ENCODE data around the gene LRFN2. TPM values are rescaled to one million over a fixed set of nuclear protein-coding genes. Genes with fewer than 3 reads are reported as not detected.

LRFN2 gene
- total and polyA plus RNA-seq, 2 donors (not counting 1 experiment from before 2014, with no cell fraction given), result not detected

GRCh38 chr6:40542175-40542764 is 44.9 kb downstream of the LRFN2 start:
- no peak overlapping the region for H3K4me3 Mint-ChIP-seq
- H3K9me3 Mint-ChIP-seq (ENCODE audit: insufficient read depth), result no peaks in the 10 kb centered on the region
- H3K27me3 Mint-ChIP-seq, result peaks cover under 1% of the 10 kb centered on the region
- DNase-seq (no peak), ATAC-seq (ENCODE audit: low read depth) (no peak)
- ChIA-PET CTCF (no interaction called here), POLR2A (no interaction called here)
- H4K20me1 ChIP-seq (ENCODE audit: control insufficient read depth, insufficient read depth, low read length, poor library complexity, severe bottlenecking), result no peaks in the 10 kb centered on the region
- no peak overlapping the region for H3K9ac ChIP-seq (ENCODE audit: low read length)
- no peaks in the 10 kb centered on the region for H3K27me3 ChIP-seq (replicated peaks in 1 of 4; ENCODE audit: control extremely low read depth in 1 of 4, control insufficient read depth in 3 of 4, insufficient read depth in 4 of 4, low read length in 3 of 4)
- H3K4me3 ChIP-seq (ENCODE audit: control extremely low read depth in 1 of 5, extremely low read depth in 1 of 5, insufficient read depth in 1 of 5, low read depth in 2 of 5, low read length in 4 of 5), result no peak overlapping the region
- H3K4me2 ChIP-seq (replicated peaks; ENCODE audit: low read depth, low read length, poor library complexity, severe bottlenecking), result no peak overlapping the region
- intact Hi-C loops (cut with micrococcal nuclease), result no loop called here
- no peak overlapping the region for H3K27ac ChIP-seq (ENCODE audit: low read length in 2 of 2)
- H3K27ac Mint-ChIP-seq, result no peak overlapping the region
- 96% methylated on average over 3 of the region's 5 CpGs for WGBS (ENCODE audit: insufficient coverage)
- H3K79me2 ChIP-seq (ENCODE audit: control insufficient read depth, insufficient read depth, low read length), result no peaks in the 10 kb centered on the region
- H3K36me3 ChIP-seq (replicated peaks in 1 of 2; ENCODE audit: control extremely low read depth in 1 of 2, control insufficient read depth in 1 of 2, extremely low read depth in 1 of 2, insufficient read depth in 2 of 2, low read length in 1 of 2), result no peaks in the 10 kb centered on the region
- no peak for TF ChIP-seq EZH2 (IDR thresholded peaks at IDR 0.05; ENCODE audit: borderline replicate concordance, insufficient read depth, low read depth, low read length, poor library complexity, severe bottlenecking)
- TF ChIP-seq, protein P1, sequence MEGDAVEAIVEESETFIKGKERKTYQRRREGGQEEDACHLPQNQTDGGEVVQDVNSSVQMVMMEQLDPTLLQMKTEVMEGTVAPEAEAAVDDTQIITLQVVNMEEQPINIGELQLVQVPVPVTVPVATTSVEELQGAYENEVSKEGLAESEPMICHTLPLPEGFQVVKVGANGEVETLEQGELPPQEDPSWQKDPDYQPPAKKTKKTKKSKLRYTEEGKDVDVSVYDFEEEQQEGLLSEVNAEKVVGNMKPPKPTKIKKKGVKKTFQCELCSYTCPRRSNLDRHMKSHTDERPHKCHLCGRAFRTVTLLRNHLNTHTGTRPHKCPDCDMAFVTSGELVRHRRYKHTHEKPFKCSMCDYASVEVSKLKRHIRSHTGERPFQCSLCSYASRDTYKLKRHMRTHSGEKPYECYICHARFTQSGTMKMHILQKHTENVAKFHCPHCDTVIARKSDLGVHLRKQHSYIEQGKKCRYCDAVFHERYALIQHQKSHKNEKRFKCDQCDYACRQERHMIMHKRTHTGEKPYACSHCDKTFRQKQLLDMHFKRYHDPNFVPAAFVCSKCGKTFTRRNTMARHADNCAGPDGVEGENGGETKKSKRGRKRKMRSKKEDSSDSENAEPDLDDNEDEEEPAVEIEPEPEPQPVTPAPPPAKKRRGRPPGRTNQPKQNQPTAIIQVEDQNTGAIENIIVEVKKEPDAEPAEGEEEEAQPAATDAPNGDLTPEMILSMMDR (IDR thresholded peaks at IDR 0.05), result no peak
- H3K4me1 ChIP-seq (ENCODE audit: control insufficient read depth in 2 of 2, insufficient read depth in 2 of 2, low read length in 2 of 2), result no peaks in the 10 kb centered on the region
- H3K4me1 Mint-ChIP-seq, result no peaks in the 10 kb centered on the region
- H2AFZ ChIP-seq (ENCODE audit: insufficient read depth, low read depth, low read length, poor library complexity, severe bottlenecking), result no peak overlapping the region
- H3K9me3 ChIP-seq (ENCODE audit: control extremely low read depth in 1 of 3, control insufficient read depth in 2 of 3, insufficient read depth in 1 of 3, low read length in 2 of 3), result peaks cover 0 to 2% (median 0%) of the 10 kb centered on the region in 3 donors

DNA sequence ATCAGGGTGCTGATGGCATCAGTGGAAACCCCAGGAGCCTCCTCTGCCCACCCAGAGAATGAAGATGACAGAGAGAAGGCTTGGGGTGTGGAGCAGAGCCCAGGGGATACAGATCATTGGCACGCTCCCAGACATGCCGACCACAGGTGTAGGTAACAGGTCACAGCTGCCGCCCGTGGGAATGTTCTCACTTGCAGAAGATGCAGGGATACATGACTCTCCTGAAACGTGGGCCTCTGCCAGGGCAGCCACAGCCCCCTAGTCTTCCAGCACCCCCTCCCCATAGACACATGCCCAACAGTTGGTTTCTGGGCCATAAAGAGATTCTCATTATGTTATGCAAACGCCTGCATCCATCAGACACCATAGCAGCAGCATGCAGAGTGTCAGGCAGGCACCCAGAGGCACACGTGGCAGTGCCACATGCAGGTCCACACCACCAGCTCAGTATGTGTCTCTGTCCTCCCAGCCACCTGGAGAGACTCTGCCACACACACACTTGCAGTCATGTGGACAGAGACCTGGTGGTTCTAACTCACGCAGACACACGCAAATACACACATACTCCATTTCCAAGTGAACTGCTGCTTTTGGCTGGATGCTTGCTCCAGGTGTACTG is 45.5 kb downstream of the LRFN2 start:
- H3K9ac ChIP-seq (ENCODE audit: low read length), result no peak overlapping the region
- H3K4me3 ChIP-seq (ENCODE audit: control extremely low read depth in 1 of 5, extremely low read depth in 1 of 5, insufficient read depth in 1 of 5, low read depth in 2 of 5, low read length in 4 of 5), result no peak overlapping the region
- Mint-ChIP-seq H3K4me1 (no peaks in the 10 kb centered on the region), H3K9me3 (ENCODE audit: insufficient read depth) (no peaks in the 10 kb centered on the region), H3K27me3 (no peaks in the 10 kb centered on the region), H3K27ac (no peak overlapping the region), H3K4me3 (no peak overlapping the region)
- ChIA-PET CTCF (no interaction called here), POLR2A (no interaction called here)
- H3K9me3 ChIP-seq (ENCODE audit: control extremely low read depth in 1 of 3, control insufficient read depth in 2 of 3, insufficient read depth in 1 of 3, low read length in 2 of 3), result peaks cover 0 to 2% (median 0%) of the 10 kb centered on the region in 3 donors
- TF ChIP-seq, protein P1 (IDR thresholded peaks at IDR 0.05), result no peak
- TF ChIP-seq EZH2 (IDR thresholded peaks at IDR 0.05; ENCODE audit: borderline replicate concordance, insufficient read depth, low read depth, low read length, poor library complexity, severe bottlenecking), result no peak
- no peak overlapping the region for H2AFZ ChIP-seq (ENCODE audit: insufficient read depth, low read depth, low read length, poor library complexity, severe bottlenecking)
- DNase-seq (no peak), ATAC-seq (ENCODE audit: low read depth) (no peak)
- no peaks in the 10 kb centered on the region for H4K20me1 ChIP-seq (ENCODE audit: control insufficient read depth, insufficient read depth, low read length, poor library complexity, severe bottlenecking)
- no peaks in the 10 kb centered on the region for H3K4me1 ChIP-seq (ENCODE audit: control insufficient read depth in 2 of 2, insufficient read depth in 2 of 2, low read length in 2 of 2)
- intact Hi-C loops (cut with micrococcal nuclease), result no loop called here
- no peaks in the 10 kb centered on the region for H3K79me2 ChIP-seq (ENCODE audit: control insufficient read depth, insufficient read depth, low read length)
- no peaks in the 10 kb centered on the region for H3K27me3 ChIP-seq (replicated peaks in 1 of 4; ENCODE audit: control extremely low read depth in 1 of 4, control insufficient read depth in 3 of 4, insufficient read depth in 4 of 4, low read length in 3 of 4)
- WGBS (ENCODE audit: insufficient coverage), result 84% methylated on average over 9 of the region's 9 CpGs
- no peak overlapping the region for H3K27ac ChIP-seq (ENCODE audit: low read length in 2 of 2)
- H3K4me2 ChIP-seq (replicated peaks; ENCODE audit: low read depth, low read length, poor library complexity, severe bottlenecking), result no peak overlapping the region
- no peaks in the 10 kb centered on the region for H3K36me3 ChIP-seq (replicated peaks in 1 of 2; ENCODE audit: control extremely low read depth in 1 of 2, control insufficient read depth in 1 of 2, extremely low read depth in 1 of 2, insufficient read depth in 2 of 2, low read length in 1 of 2)
